Large intestine (tissue), 3 donors: ENCODE measurements around the gene MBD5. TPM values are rescaled to one million over a fixed set of nuclear protein-coding genes. Genes with fewer than 3 reads are reported as not detected.

Experiments
- DNase-seq, 2 donors: peaks; one replicate each; pipeline versions ENCODE4 v3.0.0 to v3.0.0-alpha.2; 2013
- H3K27ac ChIP-seq: one replicate; pipeline ENCODE4 v1.5.1; 2013; ENCODE audit warnings: low read length
- H3K27me3 ChIP-seq: 2 replicates; pipeline ENCODE4 v1.6.1; 2013; ENCODE audit warnings: low read length; ENCODE audit not compliant: control insufficient read depth, insufficient read depth
- H3K36me3 ChIP-seq: 2 replicates; pipeline ENCODE4 v1.6.1; 2013; ENCODE audit warnings: low read length; ENCODE audit not compliant: control insufficient read depth, insufficient read depth
- H3K4me1 ChIP-seq: one replicate; pipeline ENCODE4 v1.6.1; 2013; ENCODE audit warnings: low read length; ENCODE audit not compliant: control insufficient read depth, insufficient read depth
- H3K4me3 ChIP-seq: one replicate; pipeline ENCODE4 v1.5.1; 2013; ENCODE audit warnings: low read length
- H3K9me3 ChIP-seq: one replicate; pipeline ENCODE4 v1.6.1; 2013; ENCODE audit warnings: mild to moderate bottlenecking, low read depth, low read length, moderate library complexity; ENCODE audit not compliant: control insufficient read depth
- WGBS: methylation state at CpG from one replicate; pipeline ENCODE4 v1.1.5; 2013; ENCODE audit warnings: low lambda C conversion rate; ENCODE audit not compliant: insufficient coverage; 5-methylcytosine and 5-hydroxymethylcytosine counted together
- polyA plus RNA-seq: library from polyadenylated mRNA; unstranded; fragments of 120-200 nt; gene quantifications from one replicate; pipeline ENCODE4 v1.2.1, GENCODE V29; 2013

MBD5 gene
- polyA plus RNA-seq, 1 donor, result 18.7 TPM

- H3K27me3 ChIP-seq, result no peaks in the 10 kb centered on the region
- 100% methylated on average over 2 of the region's 15 CpGs for WGBS
- peak in 1 of 2 donors; percentile 5 for DNase-seq
These were observed 180.4 kb downstream of the MBD5 start for GRCh38 chr2:148201075-148202004.

GRCh38 chr2:148202237-148202636 is 181.3 kb downstream of the MBD5 start:
- H3K36me3 ChIP-seq, result no peaks in the 10 kb centered on the region
- no peaks in the 10 kb centered on the region for H3K9me3 ChIP-seq
- no peak for DNase-seq
- H3K4me3 ChIP-seq, result no peak overlapping the region
- H3K27me3 ChIP-seq, result no peaks in the 10 kb centered on the region
- no peaks in the 10 kb centered on the region for H3K4me1 ChIP-seq
- H3K27ac ChIP-seq, result no peak overlapping the region

More at GRCh38 chr2:148201075-148202004, 180.4 kb downstream of the MBD5 start:
- no peaks in the 10 kb centered on the region for H3K9me3 ChIP-seq
- no peak overlapping the region for H3K4me3 ChIP-seq
- H3K36me3 ChIP-seq, result no peaks in the 10 kb centered on the region
- H3K4me1 ChIP-seq, result no peaks in the 10 kb centered on the region
- H3K27ac ChIP-seq, result no peak overlapping the region

- Histone ChIP-seq H3K27me3 (no peaks in the 10 kb centered on the region), H3K4me1 (no peaks in the 10 kb centered on the region), H3K27ac (no peak overlapping the region), H3K9me3 (no peaks in the 10 kb centered on the region), H3K36me3 (no peaks in the 10 kb centered on the region), H3K4me3 (no peak overlapping the region)
- DNase-seq, result peak in 1 of 2 donors; percentile 35
- 25% methylated on average over 1 of the region's 2 CpGs for WGBS
These were observed 186.2 kb downstream of the MBD5 start for GRCh38 chr2:148207111-148207510.

GRCh38 chr2:148209603-148210002 is 188.7 kb downstream of the MBD5 start:
- Histone ChIP-seq H3K27me3 (no peaks in the 10 kb centered on the region), H3K4me1 (no peaks in the 10 kb centered on the region)
- no CpG with 5 or more reads among the region's 2 CpGs for WGBS

DNA sequence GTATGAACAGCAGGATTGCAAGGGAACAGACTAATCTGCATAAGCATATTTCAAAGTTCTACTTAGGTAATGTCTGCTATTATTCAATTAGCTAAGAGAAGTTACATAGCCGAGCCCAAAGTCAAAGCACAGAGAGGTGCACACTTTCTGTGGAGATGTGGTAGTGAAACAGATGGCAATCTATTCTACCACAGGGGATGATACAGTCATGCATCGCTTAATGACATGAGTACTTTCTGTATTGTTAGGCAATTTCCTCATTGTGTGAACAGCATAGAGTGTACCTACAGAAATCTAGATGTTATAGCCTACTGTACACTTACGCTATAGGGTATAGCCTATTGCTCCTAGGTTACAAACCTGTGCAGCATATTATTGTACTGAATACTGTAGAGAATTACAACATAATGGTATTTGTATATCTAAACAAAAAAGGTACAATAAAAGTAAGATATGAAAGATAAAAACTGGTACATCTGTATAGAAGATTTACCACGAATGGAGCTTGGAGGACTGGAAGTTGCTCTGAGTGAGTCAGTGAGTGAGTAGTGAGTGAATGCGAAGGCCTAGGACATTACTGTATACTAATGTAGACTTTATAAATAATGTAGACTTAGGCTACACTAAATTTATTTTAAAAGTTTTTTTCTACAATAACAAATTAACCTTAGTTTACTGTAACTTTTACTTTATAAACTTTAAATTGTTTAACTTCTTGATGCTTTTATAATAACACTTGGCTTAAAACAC is 197.6 kb downstream of the MBD5 start:
- Histone ChIP-seq H3K4me3 (no peak overlapping the region), H3K4me1 (no peaks in the 10 kb centered on the region), H3K27me3 (no peaks in the 10 kb centered on the region), H3K27ac (no peak overlapping the region), H3K36me3 (no peaks in the 10 kb centered on the region), H3K9me3 (no peaks in the 10 kb centered on the region)
- 100% methylated on average over 2 of the region's 5 CpGs for WGBS
- DNase-seq, result no peak

More at GRCh38 chr2:148209603-148210002, 188.7 kb downstream of the MBD5 start:
- Histone ChIP-seq H3K27ac (no peak overlapping the region), H3K4me3 (no peak overlapping the region), H3K9me3 (no peaks in the 10 kb centered on the region), H3K36me3 (no peaks in the 10 kb centered on the region)
- peak in 1 of 2 donors; percentile 15 for DNase-seq

DNA sequence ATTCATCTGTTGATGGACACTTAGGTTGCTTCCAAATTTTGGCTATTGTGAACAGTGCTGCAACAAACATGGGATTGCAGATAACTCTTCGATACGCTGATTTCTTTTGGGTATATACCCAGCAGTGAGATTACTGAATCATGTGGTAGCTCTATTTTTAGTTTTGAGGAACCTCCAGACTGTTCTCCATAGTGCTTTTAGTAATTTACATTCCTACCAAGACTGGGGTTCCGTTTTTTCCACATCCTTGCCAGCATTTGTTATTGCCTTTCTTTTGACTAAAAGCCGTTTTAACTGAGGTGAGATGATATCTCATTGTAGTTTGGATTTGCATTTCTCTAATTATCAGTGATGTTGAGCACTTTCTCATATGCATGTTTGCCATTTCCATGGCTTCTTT is 200.3 kb downstream of the MBD5 start:
- H3K9me3 ChIP-seq, result no peaks in the 10 kb centered on the region
- H3K36me3 ChIP-seq, result no peaks in the 10 kb centered on the region
- WGBS, result 100% methylated on average over 2 of the region's 4 CpGs

GRCh38 chr2:148221926-148222325 is 201.0 kb downstream of the MBD5 start:
- H3K9me3 ChIP-seq, result no peaks in the 10 kb centered on the region
- no peak overlapping the region for H3K4me3 ChIP-seq
- H3K27me3 ChIP-seq, result no peaks in the 10 kb centered on the region
- 88% methylated on average over 1 of the region's 2 CpGs for WGBS
- DNase-seq, result no peak
- no peaks in the 10 kb centered on the region for H3K36me3 ChIP-seq
- H3K4me1 ChIP-seq, result no peaks in the 10 kb centered on the region
- H3K27ac ChIP-seq, result no peak overlapping the region

More for the DNA sequence above, 200.3 kb downstream of the MBD5 start:
- Histone ChIP-seq H3K4me1 (no peaks in the 10 kb centered on the region), H3K4me3 (no peak overlapping the region), H3K27ac (no peak overlapping the region), H3K27me3 (no peaks in the 10 kb centered on the region)
- no peak for DNase-seq

GRCh38 chr2:148231858-148232257 is 211.0 kb downstream of the MBD5 start:
- WGBS, result 66% methylated on average over 3 of the region's 3 CpGs
- no peak overlapping the region for H3K27ac ChIP-seq
- H3K4me3 ChIP-seq, result no peak overlapping the region

DNA sequence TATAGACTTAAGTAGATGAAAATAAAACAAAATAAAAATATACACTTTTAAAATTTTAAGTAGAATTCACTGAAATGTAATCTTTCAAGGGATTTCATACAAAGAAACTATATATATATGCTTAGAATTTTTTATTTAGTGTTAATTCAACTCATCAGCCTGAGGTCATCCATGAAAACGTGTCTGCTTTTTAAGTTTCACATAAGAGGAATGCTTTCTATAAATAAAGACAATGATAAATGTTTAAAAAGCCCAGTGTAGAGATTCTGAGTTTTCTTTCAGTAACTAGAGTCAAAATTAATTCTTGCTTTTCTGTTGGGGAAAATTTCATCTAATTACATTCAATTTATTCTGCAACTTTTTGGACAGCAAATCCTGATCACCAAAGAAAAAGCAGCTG is 213.3 kb downstream of the MBD5 start:
- no peak for DNase-seq
- Histone ChIP-seq H3K27me3 (no peaks in the 10 kb centered on the region), H3K9me3 (peaks cover 5% of the 10 kb centered on the region), H3K27ac (no peak overlapping the region), H3K4me3 (no peak overlapping the region), H3K4me1 (no peaks in the 10 kb centered on the region), H3K36me3 (peaks cover 12% of the 10 kb centered on the region)
- 60% methylated on average over 1 of the region's 1 CpG for WGBS

More at GRCh38 chr2:148231858-148232257, 211.0 kb downstream of the MBD5 start:
- no peak for DNase-seq
- H3K36me3 ChIP-seq, result peaks cover 9% of the 10 kb centered on the region
- peaks cover 5% of the 10 kb centered on the region for H3K9me3 ChIP-seq
- no peaks in the 10 kb centered on the region for H3K27me3 ChIP-seq
- no peaks in the 10 kb centered on the region for H3K4me1 ChIP-seq

GRCh38 chr2:148237911-148238310 is 217.0 kb downstream of the MBD5 start:
- no peaks in the 10 kb centered on the region for H3K4me1 ChIP-seq
- H3K4me3 ChIP-seq, result no peak overlapping the region
- no peak overlapping the region for H3K27ac ChIP-seq
- peaks cover 13% of the 10 kb centered on the region for H3K36me3 ChIP-seq
- peaks cover 3% of the 10 kb centered on the region for H3K9me3 ChIP-seq
- no peaks in the 10 kb centered on the region for H3K27me3 ChIP-seq
- DNase-seq, result no peak
